Hepatocyte (in vitro differentiated cells): ENCODE results near the gene ISM2.
"Not testable (repeated sequence)": the region's sequence is repeated elsewhere in the genome, so short reads cannot be mapped to it uniquely, and the experiment has no call there.

ENCODE experiments used
- CTCF ChIP-seq: fragments of 200-600 bp; sonication (generic); IDR thresholded peaks from 2 replicates; pipeline ENCODE4 v1.5.1; 2016; ENCODE audit warnings: antibody characterized with exemption, mild to moderate bottlenecking; ENCODE audit not compliant: poor library complexity
- EZH2 ChIP-seq: fragments of 200-600 bp; sonication (generic); IDR thresholded peaks from 2 replicates; pipeline ENCODE4 v1.6.1; 2016; ENCODE audit warnings: antibody characterized with exemption, mild to moderate bottlenecking, borderline replicate concordance

- not testable (repeated sequence) for TF ChIP-seq CTCF, EZH2
Observed at GRCh38 chr14:77528701-77529100, 30.1 kb upstream of the ISM2 start.
